Effector CD4-positive, alpha-beta T cell (primary cell): ENCODE measurements around the gene STX5.
"Not testable (repeated sequence)": the region's sequence is repeated elsewhere in the genome, so short reads cannot be mapped to it uniquely, and the experiment has no call there.

ENCODE experiments used
- DNase-seq: peaks from one replicate; pipeline ENCODE4 v3.0.0-alpha.2; 2020

The STX5 gene

DNA sequence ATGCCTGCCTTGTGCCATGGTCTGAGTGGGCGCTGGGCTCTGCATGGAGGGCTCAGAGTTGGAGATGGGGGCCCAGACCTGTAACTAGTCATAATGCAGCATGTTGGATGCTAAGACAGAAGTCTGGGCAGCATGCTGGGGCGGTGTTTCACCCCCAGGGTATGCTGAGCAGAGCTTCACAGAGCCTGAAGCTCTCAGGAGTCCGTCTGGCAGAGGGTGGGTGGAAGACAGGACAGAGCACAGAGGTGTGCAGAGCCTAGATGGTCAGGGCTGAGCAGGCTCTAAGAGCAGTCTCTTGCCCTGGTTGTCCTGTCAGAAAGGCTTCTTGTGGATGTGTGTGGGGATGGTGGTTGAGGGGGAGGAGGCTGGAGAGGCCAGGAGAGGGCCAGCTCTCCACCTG is 53.4 kb downstream of the STX5 start:
- DNase-seq = no peak

GRCh38 chr11:62777389-62777788 is 54.5 kb downstream of the STX5 start:
- DNase-seq = no peak

DNA sequence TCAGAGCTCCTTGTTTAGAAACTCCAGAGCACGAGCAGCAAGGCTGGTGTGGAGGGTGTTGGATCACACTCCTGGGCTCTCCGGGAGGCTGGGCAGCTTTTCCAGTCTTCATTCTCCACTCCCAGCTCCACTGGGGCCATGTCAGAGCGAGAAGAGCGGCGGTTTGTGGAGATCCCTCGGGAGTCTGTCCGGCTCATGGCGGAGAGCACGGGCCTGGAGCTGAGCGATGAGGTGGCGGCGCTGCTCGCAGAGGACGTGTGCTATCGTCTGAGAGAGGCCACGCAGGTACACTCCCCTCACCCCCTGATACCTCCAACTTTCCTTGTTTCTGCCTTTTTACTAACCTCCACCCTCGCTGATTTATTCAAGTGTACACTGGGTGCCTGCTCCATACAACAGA is 56.2 kb downstream of the STX5 start:
- DNase-seq = no peak

DNA sequence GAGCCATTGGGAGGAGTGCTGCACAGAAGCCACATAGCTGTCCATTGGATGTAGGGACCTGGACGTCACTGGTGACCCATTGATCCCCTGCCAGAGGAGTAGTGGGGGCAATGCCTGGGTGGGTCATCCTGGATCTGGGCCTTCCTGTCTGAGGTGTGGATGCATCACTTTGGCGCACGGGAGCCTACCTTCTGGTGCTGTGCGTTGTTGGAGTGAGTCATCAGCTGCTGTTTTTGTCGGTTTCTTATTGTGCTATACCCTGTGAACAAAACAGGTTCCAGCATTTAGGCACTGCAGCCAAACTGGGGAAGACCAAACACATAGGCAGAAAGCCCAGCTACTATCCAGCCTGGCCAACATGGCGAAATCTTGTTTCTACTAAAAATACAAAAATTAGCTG is 57.4 kb downstream of the STX5 start:
- no peak for DNase-seq

GRCh38 chr11:62771144-62772021 is 60.5 kb downstream of the STX5 start, which contains the start of gene TAF6L:
Gene TAF6L (plus strand): TSS chr11:62771396. CDS start chr11:62775784, 4,388 bp downstream.
- peak; percentile 90 for DNase-seq

- DNase-seq = no peak
Measured at GRCh38 chr11:62770778-62771143, 61.1 kb downstream of the STX5 start.

DNA sequence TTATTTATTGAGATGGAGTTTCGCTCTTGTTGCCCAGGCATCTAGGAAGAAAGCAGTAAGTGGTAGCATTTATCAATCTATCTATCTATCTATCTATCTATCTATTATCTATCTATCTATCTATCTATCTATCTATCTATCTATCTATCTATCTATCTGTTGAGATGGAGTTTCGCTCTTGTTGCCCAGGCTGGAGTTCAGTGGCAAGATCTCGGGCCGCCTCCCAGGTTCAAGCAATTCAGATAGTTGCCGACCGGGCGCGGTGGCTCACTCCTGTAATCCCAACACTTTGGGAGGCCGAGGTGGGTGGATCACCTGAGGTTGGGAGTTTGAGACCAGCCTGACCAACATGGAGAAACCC is 71.0 kb downstream of the STX5 start:
- DNase-seq = not testable (repeated sequence)

DNA sequence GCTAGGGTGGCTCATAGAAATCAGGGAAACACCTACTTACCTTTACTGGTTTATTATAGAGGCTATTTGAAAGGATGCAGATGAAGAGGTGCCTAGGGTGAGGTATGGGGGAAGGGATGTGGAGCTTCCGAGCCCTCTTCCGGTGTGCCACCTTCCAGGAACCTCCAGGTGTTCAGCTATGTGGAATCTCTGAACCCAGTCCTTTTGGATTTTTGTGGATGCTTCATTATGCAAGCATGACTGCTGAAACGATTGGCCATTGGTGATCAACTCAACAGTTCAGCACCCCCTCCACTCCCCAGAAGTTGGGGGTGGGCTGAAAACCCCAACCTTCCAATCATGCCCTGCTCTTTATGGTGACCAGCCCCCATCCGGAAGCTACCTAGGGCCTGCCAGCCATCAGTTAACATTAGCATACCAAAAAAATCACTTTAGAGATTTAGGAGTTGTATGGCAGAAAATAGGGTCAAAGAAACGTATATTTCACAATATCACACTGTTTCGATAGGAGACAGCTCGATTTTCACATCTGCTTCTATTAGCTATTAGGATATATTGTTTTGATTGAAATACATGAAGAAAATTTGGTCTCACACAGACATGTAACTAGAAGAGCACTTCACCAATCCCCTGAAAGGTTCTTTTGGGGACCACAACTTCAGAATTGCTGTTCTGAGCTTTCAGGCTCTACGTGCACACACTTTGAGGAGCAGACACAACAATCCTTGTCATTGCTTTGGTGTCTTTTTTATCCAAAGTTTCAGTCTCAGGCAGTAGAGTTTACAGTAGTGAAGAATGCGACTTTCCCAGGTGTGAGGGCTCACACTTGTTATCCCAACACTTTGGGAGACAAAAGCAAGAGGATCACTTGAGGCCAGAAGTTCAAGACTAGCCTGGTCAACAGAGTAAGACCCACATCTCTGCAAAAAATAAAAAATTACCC is 73.7 kb downstream of the STX5 start:
- DNase-seq = no peak
